Testis (tissue), 3 donors: ENCODE results near the gene PSMG4. TPM values are rescaled to one million over a fixed set of nuclear protein-coding genes. Genes with fewer than 3 reads are reported as not detected.

Experiments
- DNase-seq: peaks from one replicate; pipeline ENCODE4 v3.0.0-alpha.2; 2019
- H3K27ac ChIP-seq, 2 donors: fragments of 200-600 bp; sonication (generic); one replicate each; pipeline ENCODE4 v1.5.1; 2019
- H3K27me3 ChIP-seq: fragments of 200-600 bp; sonication (generic); one replicate; pipeline ENCODE4 v1.5.1; 2019
- H3K36me3 ChIP-seq: fragments of 200-600 bp; sonication (generic); one replicate; pipeline ENCODE4 v1.5.1; 2017; ENCODE audit warnings: low read depth; ENCODE audit errors: missing control alignments
- H3K4me1 ChIP-seq: fragments of 200-600 bp; sonication (generic); one replicate; pipeline ENCODE4 v1.5.1; 2019
- H3K4me3 ChIP-seq, 2 donors: fragments of 200-600 bp; sonication (generic); one replicate each; pipeline ENCODE4 v1.5.1; 2017 to 2019
- H3K9me3 ChIP-seq: fragments of 200-600 bp; sonication (generic); one replicate; pipeline ENCODE4 v1.5.1; 2017
- POLR2A ChIP-seq: fragments of 450-650 bp; IDR thresholded peaks from one replicate; pipeline ENCODE4 v1.6.1; 2017; ENCODE audit warnings: antibody characterized with exemption, mild to moderate bottlenecking, moderate library complexity
- WGBS, 2 donors: methylation state at CpG; one replicate each; pipeline ENCODE4 v1.1.5; 2018; 5-methylcytosine and 5-hydroxymethylcytosine counted together
- intact Hi-C: fragments of 100-400 bp; cut with DNase I; formaldehyde crosslinking; loops from one replicate; pipeline ENCODE4 v1.15.1; 2023; ENCODE audit warnings: low total_unique reads
- polyA plus RNA-seq: library from polyadenylated mRNA; stranded (reverse); fragments of 350-450 nt; fragmentation: Illumina TruSeq; extraction: RNeasy Lipid Tissue Mini Kit (QIAGEN cat#74804); gene quantifications from one replicate; pipeline ENCODE4 v1.2.3, GENCODE V29; 2014; ENCODE audit warnings: low read depth, low replicate concordance; ENCODE audit not compliant: insufficient read depth
- total RNA-seq, 2 donors: library from RNA; depleted of rRNA; stranded (reverse); fragments of >200 nt; gene quantifications; one replicate each; pipeline ENCODE4 v1.2.3, GENCODE V29; 2016
- TF ChIP-seq, protein P1 (sequence below), 3 experiments: fragments of 450-650 bp in 2 of 3; fragments of 200-600 bp in 1 of 3; sonication (generic) in 1 of 3; IDR thresholded peaks; one replicate each; pipeline ENCODE4 v1.5.1; 2016 to 2019; ENCODE audit warnings: antibody characterized with exemption in 3 of 3, mild to moderate bottlenecking in 2 of 3, moderate library complexity in 1 of 3

PSMG4 gene
- total and polyA plus RNA-seq, 3 donors from 2014 or later, result 23.1 to 46.1 (median 42.4) TPM

DNA sequence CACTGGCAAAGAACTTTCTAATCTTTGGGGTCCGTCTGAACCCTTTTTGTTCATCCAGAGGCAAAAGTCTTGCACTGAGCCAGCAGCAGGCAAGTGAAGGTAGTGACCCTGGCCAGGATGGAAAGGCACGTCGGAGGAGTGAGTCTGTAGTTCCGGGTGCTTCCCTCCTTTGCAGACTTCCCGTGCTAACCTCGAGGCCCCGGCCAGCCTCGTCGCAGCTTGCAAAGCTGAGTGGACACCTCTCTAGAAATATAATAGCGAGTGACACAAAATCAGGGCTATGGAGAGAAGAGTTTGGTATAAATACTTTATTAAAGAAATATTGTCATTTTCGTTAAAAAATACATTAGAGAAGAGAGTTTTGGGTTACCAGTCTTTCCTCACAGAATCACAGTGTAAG is 9.9 kb downstream of the PSMG4 start:
- no peak overlapping the region for H3K27ac ChIP-seq
- TF ChIP-seq, protein P1, sequence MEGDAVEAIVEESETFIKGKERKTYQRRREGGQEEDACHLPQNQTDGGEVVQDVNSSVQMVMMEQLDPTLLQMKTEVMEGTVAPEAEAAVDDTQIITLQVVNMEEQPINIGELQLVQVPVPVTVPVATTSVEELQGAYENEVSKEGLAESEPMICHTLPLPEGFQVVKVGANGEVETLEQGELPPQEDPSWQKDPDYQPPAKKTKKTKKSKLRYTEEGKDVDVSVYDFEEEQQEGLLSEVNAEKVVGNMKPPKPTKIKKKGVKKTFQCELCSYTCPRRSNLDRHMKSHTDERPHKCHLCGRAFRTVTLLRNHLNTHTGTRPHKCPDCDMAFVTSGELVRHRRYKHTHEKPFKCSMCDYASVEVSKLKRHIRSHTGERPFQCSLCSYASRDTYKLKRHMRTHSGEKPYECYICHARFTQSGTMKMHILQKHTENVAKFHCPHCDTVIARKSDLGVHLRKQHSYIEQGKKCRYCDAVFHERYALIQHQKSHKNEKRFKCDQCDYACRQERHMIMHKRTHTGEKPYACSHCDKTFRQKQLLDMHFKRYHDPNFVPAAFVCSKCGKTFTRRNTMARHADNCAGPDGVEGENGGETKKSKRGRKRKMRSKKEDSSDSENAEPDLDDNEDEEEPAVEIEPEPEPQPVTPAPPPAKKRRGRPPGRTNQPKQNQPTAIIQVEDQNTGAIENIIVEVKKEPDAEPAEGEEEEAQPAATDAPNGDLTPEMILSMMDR (IDR thresholded peaks at IDR 0.05), result no peak
- no peak for TF ChIP-seq POLR2A
- H3K27me3 ChIP-seq, result no peaks in the 10 kb centered on the region
- DNase-seq, result no peak
- WGBS, 2 donors, result 84 to 87% methylated on average over 11 of the region's 11 CpGs
- H3K36me3 ChIP-seq, result no peaks in the 10 kb centered on the region
- intact Hi-C loops, result no loop called here
- H3K4me3 ChIP-seq, result no peak overlapping the region
- no peaks in the 10 kb centered on the region for H3K9me3 ChIP-seq
- no peaks in the 10 kb centered on the region for H3K4me1 ChIP-seq

DNA sequence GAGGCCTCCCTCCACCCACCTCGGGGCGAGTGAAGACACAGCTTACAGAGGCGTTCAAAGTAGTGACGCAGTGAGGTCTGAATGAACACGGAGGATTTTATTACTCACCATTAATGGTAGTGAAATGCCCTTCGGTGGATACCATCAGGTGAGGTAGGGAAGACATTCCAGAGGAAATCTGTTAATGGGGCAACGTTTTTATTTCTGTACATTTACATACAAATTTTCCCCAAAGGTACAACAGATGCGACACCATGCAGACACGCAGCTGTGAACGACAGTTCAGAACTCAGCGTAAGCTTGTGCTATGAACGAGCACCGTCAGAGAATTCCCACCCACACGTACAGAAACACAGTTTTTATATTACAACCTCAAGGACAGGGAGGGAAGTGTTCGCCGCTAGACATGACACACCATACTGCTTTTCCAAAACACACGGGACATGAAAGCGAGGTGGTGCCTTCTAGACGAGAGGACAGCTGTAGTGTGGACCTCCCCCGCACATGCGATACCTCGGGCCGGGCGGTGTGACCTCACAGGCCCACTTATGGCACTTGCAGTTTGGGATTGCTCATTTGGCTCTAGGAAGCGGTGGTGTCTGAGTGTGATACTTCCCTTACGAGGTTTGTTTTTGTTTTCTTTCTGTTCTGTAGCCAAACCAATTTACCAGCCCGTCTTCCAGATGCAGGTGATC is 10.7 kb downstream of the PSMG4 start:
- intact Hi-C loops, result no loop called here
- no peak for DNase-seq
- no peak overlapping the region for H3K4me3 ChIP-seq
- no peaks in the 10 kb centered on the region for H3K9me3 ChIP-seq
- H3K4me1 ChIP-seq, result no peaks in the 10 kb centered on the region
- WGBS, 2 donors, result 80 to 82% methylated on average over 27 of the region's 27 CpGs
- no peaks in the 10 kb centered on the region for H3K27me3 ChIP-seq
- no peak overlapping the region for H3K27ac ChIP-seq
- H3K36me3 ChIP-seq, result no peaks in the 10 kb centered on the region
- TF ChIP-seq POLR2A, result no peak
- TF ChIP-seq, protein P1 (IDR thresholded peaks at IDR 0.05), result no peak

- Histone ChIP-seq H3K27me3 (no peaks in the 10 kb centered on the region), H3K36me3 (no peaks in the 10 kb centered on the region), H3K4me1 (no peaks in the 10 kb centered on the region), H3K27ac (no peak overlapping the region), H3K9me3 (no peaks in the 10 kb centered on the region), H3K4me3 (no peak overlapping the region)
- TF ChIP-seq POLR2A, result no peak
- TF ChIP-seq, protein P1 (IDR thresholded peaks at IDR 0.05), result no peak
- WGBS, 2 donors, result 84 to 89% methylated on average over 8 to 15 of the region's 15 CpGs
- DNase-seq, result no peak
- intact Hi-C loops, result no loop called here
These were observed 11.5 kb downstream of the PSMG4 start for GRCh38 chr6:3270258-3270657.

DNA sequence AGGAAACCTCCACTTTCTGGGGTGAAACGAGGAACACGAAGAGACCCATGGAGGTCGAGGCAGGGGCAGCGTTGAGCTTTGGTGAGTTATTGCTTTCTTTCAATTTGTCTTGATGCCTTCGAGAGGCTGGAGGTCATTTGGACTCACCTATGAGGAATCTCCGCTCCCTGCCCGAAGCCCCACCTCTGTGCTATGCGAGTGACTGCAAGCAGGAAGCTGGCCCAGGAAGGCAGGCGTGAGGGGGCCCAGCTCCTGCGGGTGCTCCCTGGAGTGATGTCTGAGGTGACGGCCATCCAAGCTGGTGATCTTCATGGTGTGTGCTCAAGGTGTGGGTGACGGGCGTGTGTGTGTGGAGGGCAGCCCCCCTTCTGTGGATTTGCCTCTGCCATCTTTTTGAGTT is 13.0 kb downstream of the PSMG4 start:
- 89 to 91% methylated on average over 13 of the region's 13 CpGs for WGBS, 2 donors
- Histone ChIP-seq H3K4me1 (no peaks in the 10 kb centered on the region), H3K27me3 (no peaks in the 10 kb centered on the region), H3K4me3 (no peak overlapping the region), H3K9me3 (no peaks in the 10 kb centered on the region), H3K27ac (no peak overlapping the region), H3K36me3 (no peaks in the 10 kb centered on the region)
- DNase-seq, result no peak
- TF ChIP-seq, protein P1 (IDR thresholded peaks at IDR 0.05), result no peak
- no peak for TF ChIP-seq POLR2A
- intact Hi-C loops, result no loop called here
